GM18508 (cell line): Measurements from ENCODE around the gene SV2C.

Experiments used
- ATAC-seq: cut with Tn5 transposase; IDR thresholded peaks from one replicate; pipeline ENCODE4 v1.9.1; 2021; ENCODE audit warnings: moderate number of reproducible peaks; ENCODE audit not compliant: insufficient read depth, unreplicated experiment

SV2C gene

GRCh38 chr5:76155536-76155935 lies 72.4 kb downstream of the SV2C start:
- ATAC-seq = no peak

DNA sequence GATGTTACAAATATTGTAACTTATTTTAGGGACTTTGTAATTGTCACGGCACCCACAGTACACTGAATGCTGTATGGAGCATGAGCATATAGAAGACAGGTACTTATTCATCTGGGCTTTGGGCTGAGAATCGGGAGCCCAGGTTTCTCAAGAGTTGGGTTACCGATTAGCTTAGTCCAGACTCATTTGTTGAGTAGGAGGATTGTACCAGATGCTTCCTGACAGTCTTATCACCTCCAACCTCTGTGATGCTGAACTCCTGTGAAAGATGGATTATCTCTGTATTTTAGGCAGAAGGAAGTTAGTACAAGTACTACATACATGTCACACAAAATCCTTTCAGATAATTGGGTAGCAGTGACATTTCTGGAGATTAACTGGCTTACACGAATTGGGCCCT lies 79.2 kb downstream of the SV2C start:
- no peak for ATAC-seq

DNA sequence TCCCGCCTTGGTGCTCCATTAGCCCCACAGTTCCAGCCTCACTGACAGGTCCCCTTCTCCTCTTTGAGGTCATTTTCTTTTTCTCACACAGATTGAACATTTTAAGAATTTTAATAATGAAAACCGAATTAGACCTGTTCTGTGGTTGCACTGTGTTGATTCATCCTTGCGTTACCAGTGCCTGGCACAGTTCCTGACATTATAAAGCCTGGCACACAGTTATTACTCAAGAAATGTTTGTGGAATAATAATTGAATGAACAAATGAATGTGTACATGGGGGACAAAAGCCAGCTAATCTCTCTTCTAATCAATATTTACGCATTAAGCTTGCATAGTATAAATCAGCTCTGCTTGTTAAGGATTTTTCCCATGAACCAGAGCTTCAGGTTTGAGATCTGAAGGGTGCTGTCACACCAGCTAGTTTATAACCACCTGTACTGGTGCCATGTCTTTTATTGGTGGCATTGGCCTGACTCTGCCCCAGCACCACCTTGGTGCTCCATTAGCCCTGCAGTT lies 80.0 kb downstream of the SV2C start:
- no peak for ATAC-seq

- ATAC-seq = no peak
Observed at GRCh38 chr5:76165029-76165428, 81.8 kb downstream of the SV2C start.

GRCh38 chr5:76165711-76166374 lies 82.7 kb downstream of the SV2C start:
- ATAC-seq = no peak

DNA sequence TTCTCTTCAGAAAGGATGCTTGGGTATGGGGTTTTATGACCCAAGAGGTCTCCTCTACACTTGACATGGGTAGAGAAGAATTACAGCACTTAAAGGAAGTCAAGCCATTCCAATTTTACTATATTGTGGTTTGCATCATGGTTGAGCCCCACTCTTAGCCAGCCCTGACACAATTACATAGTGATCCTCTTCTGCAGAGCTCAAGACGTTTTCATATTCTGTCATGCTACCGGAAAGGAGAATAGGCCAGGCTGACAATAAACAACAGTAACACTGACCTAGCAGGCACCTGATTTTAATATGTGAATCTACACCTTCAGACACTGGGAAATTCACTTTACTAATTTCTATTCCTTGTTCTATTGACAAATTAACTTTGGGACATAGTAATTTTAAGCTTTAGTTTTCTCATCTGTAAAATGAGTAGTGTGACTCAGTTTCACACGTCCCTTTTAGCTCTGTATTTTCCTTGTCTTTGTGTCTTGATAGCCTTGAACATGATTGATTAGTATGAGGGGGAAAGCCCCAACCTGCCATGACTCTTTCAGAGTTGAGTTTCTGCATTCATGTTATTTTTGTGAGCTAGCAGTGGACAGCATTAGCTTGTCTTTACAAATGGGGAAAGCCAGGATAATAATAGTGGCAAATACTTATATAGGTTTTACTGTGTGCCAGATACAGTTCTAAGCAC lies 83.8 kb downstream of the SV2C start:
- ATAC-seq = no peak

DNA sequence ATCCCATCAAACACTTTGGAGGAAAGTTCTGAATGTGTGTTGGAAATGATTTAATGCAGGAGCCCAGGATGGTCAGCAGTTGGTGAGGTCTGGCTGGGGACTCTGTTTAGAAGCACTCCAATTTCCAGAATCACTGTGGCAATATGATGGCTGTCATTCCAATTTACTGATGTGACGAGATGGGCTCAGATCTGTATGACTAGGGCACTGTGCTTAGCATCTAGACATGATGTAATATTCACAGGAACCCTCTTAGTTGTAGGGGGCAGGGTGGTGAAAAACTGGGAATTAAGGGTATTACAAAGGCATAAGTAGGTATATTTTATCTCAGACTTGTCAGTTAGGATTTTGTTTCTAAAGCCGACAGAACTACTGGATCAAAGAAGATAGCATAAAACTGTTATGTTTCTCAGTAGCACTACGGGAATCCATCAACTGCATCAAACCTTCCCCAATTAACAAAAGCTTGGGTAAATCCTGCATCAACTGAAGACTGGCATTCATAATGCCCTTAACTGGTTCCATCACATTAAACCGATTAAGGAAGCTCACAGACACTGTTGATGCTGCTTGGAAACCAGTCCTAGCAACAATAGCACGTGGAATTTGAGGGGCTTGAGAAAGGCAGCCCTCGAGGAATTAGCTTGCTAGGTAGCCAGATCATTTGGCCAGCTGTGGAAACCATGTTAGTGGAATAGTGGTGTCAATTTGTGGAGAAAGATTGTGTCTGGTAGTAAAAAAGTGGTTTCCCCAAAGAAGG lies 86.1 kb downstream of the SV2C start:
- no peak for ATAC-seq

DNA sequence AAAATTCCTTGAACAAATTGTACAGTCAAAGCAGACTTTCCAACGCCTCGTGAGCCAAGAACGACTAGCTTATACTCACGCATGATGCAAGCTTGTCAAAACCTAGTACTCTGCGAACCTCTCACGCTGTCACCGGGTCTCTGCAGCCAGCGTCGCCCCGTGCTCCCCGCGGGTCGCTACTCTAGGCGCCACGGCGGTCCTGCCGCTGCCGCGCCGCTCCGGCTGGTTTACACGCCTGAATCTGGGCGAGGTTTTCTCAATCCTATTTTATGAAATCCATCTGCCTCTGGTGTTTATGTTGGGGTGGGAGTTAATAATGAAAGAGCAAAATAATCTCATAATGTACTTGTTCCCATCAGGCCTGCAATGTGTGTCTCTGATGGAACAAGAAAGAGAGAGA lies 90.9 kb downstream of the SV2C start:
- no peak for ATAC-seq

GRCh38 chr5:76175051-76175666 lies 92.0 kb downstream of the SV2C start:
- ATAC-seq = no peak

DNA sequence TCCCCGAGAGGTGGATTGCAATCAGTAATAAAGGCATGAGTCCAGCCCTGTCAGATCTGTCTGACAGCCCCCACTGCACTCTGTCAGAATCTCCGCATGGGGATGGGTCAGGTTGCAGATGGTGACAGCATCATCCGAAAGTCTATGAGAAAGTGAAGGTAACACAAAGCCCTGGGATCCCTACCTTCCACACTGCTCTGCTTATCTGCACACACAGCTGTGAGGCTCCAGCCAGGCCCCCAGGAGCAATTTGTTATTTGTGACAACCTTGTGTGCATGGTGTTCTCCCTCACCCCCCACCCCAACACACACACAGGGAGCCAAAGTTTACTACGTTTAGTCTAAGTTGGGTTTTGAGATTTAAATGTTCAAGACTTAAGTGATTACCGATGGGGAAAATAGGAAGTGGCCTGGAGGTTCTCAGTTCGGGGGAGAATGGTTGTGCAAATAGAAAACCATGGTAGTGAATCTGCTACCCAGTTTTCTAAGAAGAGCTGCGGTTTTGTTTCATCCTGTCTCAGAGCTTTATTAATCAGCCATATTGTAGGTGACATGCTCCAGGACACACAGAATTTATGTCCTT lies 92.7 kb downstream of the SV2C start:
- peak; percentile 76 for ATAC-seq

DNA sequence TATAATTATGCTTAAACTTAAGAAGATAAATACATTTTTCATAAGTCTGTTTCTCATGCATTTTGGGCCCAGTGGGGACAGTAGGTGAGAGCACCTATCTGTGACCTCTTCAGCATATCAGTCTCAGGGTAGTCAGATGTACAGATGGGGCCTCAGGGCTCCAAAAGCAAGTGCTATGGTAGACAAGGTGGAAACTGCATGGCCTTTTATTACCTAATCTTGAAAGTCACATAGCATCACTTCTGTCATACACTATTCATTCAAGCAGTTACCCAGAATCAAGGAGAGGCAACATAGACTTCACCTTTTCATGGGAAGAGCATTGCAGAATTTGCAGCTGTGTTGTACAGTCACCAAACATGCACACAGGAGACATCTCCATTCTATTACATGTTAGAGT lies 94.8 kb downstream of the SV2C start:
- no peak for ATAC-seq

GRCh38 chr5:76178913-76179312 lies 95.7 kb downstream of the SV2C start:
- ATAC-seq = no peak

DNA sequence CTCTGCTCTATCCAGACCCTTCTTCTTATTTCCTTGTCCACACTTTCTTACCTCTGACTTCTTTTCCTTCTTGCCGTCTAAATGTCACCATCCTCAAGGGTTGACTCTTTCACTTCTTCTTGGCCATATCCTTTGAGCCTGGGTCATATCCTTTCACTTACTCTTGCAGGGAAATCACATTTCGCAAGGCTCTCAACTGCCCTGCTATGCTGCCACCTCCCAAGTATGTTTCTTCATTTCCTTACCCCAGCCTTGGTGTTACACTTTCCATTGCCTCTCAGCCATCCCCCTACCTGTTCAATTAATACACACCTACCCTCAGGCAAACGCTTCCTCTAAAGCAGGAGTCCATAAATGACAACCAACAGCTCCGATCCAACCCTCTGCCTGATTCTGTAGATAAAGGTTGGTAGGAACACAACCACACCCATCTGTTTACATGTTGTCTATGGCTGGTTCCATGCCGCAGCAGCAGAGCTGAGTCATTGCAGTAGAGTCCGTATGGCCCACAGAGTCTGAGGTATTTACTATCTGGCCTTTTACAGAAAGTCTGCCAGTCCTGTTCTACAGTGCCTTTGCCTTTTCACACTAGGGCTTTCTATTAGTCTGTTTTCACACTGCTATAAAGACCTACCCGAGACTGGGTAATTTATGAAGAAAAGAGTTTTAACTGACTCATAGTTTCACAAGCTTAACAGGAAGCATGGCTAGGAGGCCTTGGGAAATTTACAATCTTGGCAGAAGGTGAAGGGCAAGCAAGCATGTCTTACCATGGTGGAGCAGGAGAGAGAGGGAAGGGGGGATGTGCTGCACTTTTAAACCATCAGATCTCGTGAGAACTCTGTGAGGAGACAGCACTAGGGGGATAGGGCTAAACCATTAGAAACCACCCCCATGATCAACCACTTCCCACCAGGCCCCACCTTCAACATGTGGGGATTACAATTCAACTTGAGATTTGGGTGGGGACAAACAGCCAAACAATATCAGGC lies 97.9 kb downstream of the SV2C start:
- ATAC-seq = no peak

GRCh38 chr5:76187386-76187785 lies 104.2 kb downstream of the SV2C start:
- no peak for ATAC-seq

- no peak for ATAC-seq
Observed at GRCh38 chr5:76190356-76190755, 107.2 kb downstream of the SV2C start.

DNA sequence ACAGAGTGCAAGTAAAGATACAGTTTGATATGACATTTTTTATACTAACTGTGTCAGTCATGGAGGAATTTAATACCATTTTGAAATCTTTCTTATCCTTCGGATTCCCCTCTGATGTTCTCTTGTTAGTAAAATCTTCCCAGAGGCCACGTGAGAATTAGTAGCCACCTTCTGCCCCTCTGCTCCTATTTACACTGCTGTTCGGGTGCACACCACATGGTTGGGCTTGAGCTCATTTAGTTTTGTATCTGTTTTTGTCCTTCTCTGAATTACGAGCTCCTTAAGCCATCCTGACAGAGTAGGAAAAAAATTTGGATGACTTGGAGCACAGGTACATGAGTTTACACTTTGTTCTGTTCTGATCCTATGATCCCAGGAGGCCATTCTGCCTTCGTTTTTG lies 109.7 kb downstream of the SV2C start:
- ATAC-seq = no peak

- ATAC-seq = no peak
Observed at GRCh38 chr5:76193635-76194034, 110.5 kb downstream of the SV2C start.

DNA sequence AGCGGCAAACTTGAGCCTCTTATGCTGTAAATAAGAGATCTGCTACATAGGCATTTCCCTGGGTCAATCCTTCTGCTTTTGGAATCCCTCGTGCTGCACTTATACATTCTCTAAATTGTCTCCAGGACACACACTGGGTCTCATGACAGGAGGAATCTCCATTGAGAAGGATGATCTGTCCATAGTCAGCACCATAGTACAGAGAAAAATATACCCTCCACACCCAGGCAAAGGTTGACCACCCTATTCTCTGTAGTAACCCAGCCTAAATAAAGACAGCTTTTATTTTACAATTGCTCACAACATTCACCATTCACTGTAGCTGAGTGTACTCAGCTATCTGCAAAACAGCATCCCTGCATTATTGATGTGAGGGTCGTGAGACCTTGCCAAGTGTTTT lies 111.2 kb downstream of the SV2C start:
- ATAC-seq = no peak

DNA sequence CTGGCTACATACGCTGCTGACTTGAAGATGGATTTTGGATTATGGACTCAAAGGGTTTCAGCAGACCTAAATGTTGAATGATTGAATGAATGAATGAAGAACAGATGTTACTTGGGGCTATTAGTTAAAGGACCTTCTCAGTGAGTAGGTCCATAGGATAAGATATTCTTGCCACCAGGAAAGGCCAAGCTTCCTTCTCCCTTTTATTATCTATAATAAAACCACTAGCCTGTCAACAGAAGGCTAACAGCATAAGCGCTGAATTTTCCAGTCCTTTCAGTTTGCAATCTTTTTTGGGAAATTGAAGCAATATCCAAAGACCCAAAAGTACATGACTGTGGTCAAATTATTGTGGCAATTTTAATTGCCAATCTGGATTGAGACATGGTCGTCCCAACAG lies 113.3 kb downstream of the SV2C start:
- ATAC-seq = no peak
